ENCODE results near the gene LARGE1.

DNA sequence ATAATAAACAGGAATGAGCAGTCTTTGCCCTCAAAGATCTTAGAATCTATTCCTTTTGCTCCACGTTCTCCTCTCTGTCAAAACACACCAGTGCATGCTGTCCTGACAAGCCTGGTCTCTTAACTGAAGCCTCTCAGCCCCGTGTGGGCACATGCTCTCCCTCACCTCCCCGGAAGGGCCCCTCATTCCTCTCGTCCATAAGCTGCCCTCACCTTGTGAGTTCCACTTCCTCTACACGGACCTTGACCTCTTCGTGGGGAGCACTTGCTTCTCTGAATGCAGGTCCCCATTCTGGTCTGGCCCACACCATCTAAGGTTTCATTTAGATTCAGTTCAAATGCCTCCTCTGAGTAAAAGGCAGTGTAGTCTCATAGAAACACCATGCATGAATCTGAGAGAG lies 449.8 kb downstream of the LARGE1 start:
- TF ChIP-seq, protein P1, sequence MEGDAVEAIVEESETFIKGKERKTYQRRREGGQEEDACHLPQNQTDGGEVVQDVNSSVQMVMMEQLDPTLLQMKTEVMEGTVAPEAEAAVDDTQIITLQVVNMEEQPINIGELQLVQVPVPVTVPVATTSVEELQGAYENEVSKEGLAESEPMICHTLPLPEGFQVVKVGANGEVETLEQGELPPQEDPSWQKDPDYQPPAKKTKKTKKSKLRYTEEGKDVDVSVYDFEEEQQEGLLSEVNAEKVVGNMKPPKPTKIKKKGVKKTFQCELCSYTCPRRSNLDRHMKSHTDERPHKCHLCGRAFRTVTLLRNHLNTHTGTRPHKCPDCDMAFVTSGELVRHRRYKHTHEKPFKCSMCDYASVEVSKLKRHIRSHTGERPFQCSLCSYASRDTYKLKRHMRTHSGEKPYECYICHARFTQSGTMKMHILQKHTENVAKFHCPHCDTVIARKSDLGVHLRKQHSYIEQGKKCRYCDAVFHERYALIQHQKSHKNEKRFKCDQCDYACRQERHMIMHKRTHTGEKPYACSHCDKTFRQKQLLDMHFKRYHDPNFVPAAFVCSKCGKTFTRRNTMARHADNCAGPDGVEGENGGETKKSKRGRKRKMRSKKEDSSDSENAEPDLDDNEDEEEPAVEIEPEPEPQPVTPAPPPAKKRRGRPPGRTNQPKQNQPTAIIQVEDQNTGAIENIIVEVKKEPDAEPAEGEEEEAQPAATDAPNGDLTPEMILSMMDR (IDR thresholded peaks at IDR 0.05; ENCODE audit: low read length) = no peak
- no peak for TF ChIP-seq EZH2 (IDR thresholded peaks at IDR 0.05; ENCODE audit: borderline replicate concordance, low read length)
